ENCODE results near the gene STC2. TPM values are rescaled to one million over a fixed set of nuclear protein-coding genes. Genes with fewer than 3 reads are reported as not detected.

The STC2 gene
- total and polyA plus RNA-seq, 2 experiments from 2014 or later = 26.6 to 27.8 TPM

DNA sequence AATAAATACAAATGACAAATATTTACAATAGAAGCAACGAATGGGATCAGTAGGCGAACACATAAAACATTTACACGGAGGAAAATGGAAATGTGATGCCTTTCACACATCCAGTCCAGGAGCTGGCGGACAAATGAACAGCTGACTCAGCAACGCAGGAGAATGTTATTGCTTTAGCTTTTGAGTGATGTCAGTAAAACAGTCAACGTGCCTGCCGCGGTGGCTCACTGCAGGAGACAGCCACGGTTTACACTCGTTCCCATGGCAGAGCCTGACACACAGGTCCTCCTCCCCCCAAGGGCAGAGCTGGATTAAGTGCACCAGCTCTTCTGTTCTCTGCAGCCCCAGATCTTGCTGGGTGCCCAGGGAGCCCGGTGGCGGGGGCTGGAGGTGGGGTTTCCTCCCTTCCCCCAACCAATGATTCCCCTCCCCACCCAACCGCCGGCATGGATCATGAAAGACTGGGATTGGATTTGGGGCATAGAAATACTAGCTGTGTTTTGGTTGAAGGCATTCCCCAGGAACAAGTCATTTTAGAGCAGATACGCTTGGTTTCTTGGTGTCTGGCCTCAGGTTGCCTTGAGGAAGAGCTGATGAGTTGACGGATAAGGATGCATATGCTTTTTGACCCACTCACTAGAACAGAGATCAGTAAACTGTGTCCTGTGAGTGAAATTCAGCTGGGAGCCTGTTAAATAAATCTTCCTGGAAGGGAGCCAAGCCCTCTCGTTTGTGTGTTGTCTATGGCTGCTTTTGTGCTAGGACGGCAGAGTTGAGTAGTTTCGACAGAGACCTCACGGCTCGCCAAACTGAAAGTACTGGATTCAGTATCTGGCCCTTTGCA lies 12.5 kb downstream of the STC2 start:
- 27% methylated on average over 17 of the region's 21 CpGs for WGBS (ENCODE audit: low lambda C conversion rate, missing lambda C conversion rate)
- Histone ChIP-seq H3K36me3 (replicated peaks; ENCODE audit: insufficient read depth, low read depth) (no peaks in the 10 kb centered on the region), H4K20me1 (ENCODE audit: insufficient read depth, poor library complexity, severe bottlenecking) (no peaks in the 10 kb centered on the region), H3K4me1 (ENCODE audit: insufficient read depth) (peaks cover 34% of the 10 kb centered on the region), H3K9me3 (ENCODE audit: low read depth) (no peaks in the 10 kb centered on the region), H3K4me3 (no peak overlapping the region), H3K27me3 (no peaks in the 10 kb centered on the region), H3K79me2 (no peaks in the 10 kb centered on the region), H3K9me2 (replicated peaks; ENCODE audit: insufficient read depth) (no peaks in the 10 kb centered on the region), H3K27ac (peak overlapping the region; percentile 81), H3K4me2 (peak overlapping the region; percentile 70), H2AFZ (no peak overlapping the region)
- peak; percentile 84 for DNase-seq (ENCODE audit: low spot score)
- TF ChIP-seq EZH2phosphoT487 (IDR thresholded peaks at IDR 0.05; ENCODE audit: low read depth, severe bottlenecking, unreplicated experiment) = no peak
- TF ChIP-seq, protein P1, sequence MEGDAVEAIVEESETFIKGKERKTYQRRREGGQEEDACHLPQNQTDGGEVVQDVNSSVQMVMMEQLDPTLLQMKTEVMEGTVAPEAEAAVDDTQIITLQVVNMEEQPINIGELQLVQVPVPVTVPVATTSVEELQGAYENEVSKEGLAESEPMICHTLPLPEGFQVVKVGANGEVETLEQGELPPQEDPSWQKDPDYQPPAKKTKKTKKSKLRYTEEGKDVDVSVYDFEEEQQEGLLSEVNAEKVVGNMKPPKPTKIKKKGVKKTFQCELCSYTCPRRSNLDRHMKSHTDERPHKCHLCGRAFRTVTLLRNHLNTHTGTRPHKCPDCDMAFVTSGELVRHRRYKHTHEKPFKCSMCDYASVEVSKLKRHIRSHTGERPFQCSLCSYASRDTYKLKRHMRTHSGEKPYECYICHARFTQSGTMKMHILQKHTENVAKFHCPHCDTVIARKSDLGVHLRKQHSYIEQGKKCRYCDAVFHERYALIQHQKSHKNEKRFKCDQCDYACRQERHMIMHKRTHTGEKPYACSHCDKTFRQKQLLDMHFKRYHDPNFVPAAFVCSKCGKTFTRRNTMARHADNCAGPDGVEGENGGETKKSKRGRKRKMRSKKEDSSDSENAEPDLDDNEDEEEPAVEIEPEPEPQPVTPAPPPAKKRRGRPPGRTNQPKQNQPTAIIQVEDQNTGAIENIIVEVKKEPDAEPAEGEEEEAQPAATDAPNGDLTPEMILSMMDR (IDR thresholded peaks at IDR 0.05; ENCODE audit: poor library complexity) = no peak

- Histone ChIP-seq H3K27me3 (no peaks in the 10 kb centered on the region), H2AFZ (no peak overlapping the region), H3K27ac (peak overlapping the region; percentile 46), H3K4me1 (ENCODE audit: insufficient read depth) (peaks cover 21% of the 10 kb centered on the region), H3K36me3 (replicated peaks; ENCODE audit: insufficient read depth, low read depth) (no peaks in the 10 kb centered on the region), H3K9me2 (replicated peaks; ENCODE audit: insufficient read depth) (no peaks in the 10 kb centered on the region), H3K4me2 (no peak overlapping the region), H3K4me3 (no peak overlapping the region), H3K9me3 (ENCODE audit: low read depth) (no peaks in the 10 kb centered on the region), H4K20me1 (ENCODE audit: insufficient read depth, poor library complexity, severe bottlenecking) (no peaks in the 10 kb centered on the region), H3K79me2 (no peaks in the 10 kb centered on the region)
- 80% methylated on average over 12 of the region's 12 CpGs for WGBS (ENCODE audit: low lambda C conversion rate, missing lambda C conversion rate)
- no peak for TF ChIP-seq EZH2phosphoT487 (IDR thresholded peaks at IDR 0.05; ENCODE audit: low read depth, severe bottlenecking, unreplicated experiment)
- TF ChIP-seq, protein P1 (IDR thresholded peaks at IDR 0.05; ENCODE audit: poor library complexity) = no peak
- DNase-seq (ENCODE audit: low spot score) = no peak
Measured at GRCh38 chr5:173314166-173314952, 13.9 kb downstream of the STC2 start.

DNA sequence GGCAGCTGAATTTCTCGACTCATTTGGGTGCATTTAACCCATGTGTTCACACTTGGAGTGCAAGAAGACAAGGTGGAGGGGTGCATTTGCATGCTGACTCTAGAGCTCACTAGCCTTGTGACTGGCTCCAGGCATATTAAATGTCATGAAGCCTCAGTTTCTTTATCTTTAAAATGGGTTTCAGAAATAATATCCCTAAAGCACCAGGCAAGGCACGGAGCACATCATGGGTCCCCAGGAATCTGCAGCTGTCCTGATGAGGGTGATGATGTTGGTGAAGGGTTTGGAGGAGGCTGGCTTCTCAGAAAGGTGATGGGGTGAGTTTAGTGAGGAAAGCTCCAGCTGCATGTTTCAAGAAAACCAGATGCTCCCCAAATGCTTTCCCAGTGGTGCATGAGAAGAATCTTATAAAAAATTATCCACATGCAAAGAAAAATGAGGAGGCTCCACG lies 14.8 kb downstream of the STC2 start:
- Histone ChIP-seq H3K4me1 (ENCODE audit: insufficient read depth) (peaks cover 20% of the 10 kb centered on the region), H3K27me3 (no peaks in the 10 kb centered on the region), H3K4me2 (no peak overlapping the region), H3K4me3 (no peak overlapping the region), H3K9me2 (replicated peaks; ENCODE audit: insufficient read depth) (no peaks in the 10 kb centered on the region), H2AFZ (no peak overlapping the region), H4K20me1 (ENCODE audit: insufficient read depth, poor library complexity, severe bottlenecking) (no peaks in the 10 kb centered on the region), H3K27ac (no peak overlapping the region), H3K9me3 (ENCODE audit: low read depth) (no peaks in the 10 kb centered on the region), H3K79me2 (no peaks in the 10 kb centered on the region), H3K36me3 (replicated peaks; ENCODE audit: insufficient read depth, low read depth) (no peaks in the 10 kb centered on the region)
- WGBS (ENCODE audit: low lambda C conversion rate, missing lambda C conversion rate) = 82% methylated on average over 3 of the region's 3 CpGs
- no peak for TF ChIP-seq EZH2phosphoT487 (IDR thresholded peaks at IDR 0.05; ENCODE audit: low read depth, severe bottlenecking, unreplicated experiment)
- no peak for TF ChIP-seq EZH2 (IDR thresholded peaks at IDR 0.05; ENCODE audit: borderline replicate concordance)
- TF ChIP-seq, protein P1 (IDR thresholded peaks at IDR 0.05; ENCODE audit: poor library complexity) = no peak
- DNase-seq (ENCODE audit: low spot score) = no peak

Measured in hepatocyte (in vitro differentiated cells).